GM19324 (cell line): ENCODE data around the gene COG5.

Experiments
- ATAC-seq: cut with Tn5 transposase; IDR thresholded peaks from one replicate; pipeline ENCODE4 v1.9.1; 2021; ENCODE audit warnings: mild to moderate bottlenecking, moderate library complexity; ENCODE audit not compliant: unreplicated experiment, low FRiP score

The COG5 gene

GRCh38 chr7:107404740-107405537 is 158.8 kb downstream of the COG5 start:
- no peak for ATAC-seq

GRCh38 chr7:107398161-107398560 is 165.6 kb downstream of the COG5 start:
- no peak for ATAC-seq

DNA sequence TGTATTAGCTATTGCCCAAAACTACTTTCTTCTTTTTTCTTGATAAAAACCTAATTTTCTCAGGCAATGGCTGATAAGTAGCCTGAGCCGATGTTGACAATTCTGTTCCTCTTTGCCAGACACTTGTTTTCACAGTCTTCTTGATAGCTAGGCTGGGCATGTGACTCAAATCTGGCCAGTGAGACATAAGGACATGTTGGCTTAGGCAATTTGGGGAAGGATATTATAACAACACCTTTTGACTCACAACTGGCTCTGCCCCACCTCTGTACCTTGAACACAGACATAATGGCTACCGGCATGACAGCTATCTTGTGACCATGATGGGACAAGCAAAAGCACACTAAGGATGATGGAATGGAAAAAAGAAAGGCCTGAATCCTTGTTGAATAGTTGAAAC is 166.7 kb downstream of the COG5 start:
- ATAC-seq: no peak

GRCh38 chr7:107396081-107396480 is 167.6 kb downstream of the COG5 start:
- ATAC-seq: no peak

DNA sequence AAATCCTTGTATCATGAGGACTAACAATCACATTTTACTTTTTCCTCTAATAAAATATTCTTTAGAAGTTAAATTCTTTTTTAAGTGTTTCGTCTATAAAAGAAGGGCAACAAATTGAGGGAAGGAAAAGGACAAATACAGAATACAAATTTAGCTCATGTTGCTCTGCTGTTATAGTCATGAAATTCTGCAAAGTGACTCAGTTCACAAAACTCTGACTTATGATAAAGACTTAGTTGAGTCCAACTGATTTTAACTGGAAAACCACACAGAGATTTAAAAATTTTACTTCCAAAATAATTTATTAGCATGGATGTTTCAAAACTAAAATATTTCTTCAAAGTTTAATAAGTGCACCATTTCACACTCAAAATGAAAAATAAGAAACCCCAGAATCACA is 168.9 kb downstream of the COG5 start:
- no peak for ATAC-seq

DNA sequence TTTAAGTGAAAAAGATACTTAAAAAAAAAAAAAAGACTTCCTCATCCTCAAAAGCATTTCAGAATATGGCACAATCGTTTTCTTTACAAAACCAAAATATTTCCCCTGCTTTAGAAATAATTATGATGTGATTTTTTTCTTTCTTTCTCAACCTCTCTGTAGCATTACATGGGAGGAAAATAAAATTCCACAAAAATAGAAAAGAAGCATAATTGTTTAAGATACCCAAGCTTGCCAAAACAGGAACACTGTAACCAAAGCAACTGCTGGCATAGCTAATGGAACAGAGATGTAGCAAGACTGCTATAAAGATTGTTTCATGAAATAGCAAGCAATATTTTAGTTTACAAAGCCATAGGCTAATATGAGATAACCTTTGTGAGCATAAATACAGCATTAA is 169.4 kb downstream of the COG5 start:
- ATAC-seq: no peak

DNA sequence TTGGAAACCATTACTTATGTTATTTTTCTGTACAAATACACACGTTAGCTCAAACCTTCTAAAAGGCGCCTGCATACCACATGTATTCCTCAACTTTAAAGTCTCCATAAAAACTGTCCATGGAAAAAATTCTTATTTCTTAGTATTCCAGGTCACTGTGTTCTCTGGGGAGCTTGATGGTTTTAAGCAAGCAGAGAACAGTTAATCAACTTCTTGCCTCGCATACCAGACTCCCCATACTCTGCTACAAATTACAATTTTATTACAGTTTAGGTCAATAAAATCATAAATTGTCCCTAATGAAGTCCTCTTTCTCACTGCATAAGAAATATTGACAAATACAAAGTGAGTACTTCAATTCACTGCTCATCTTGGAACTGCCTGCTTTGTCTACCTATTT is 170.9 kb downstream of the COG5 start:
- no peak for ATAC-seq

GRCh38 chr7:107390916-107391315 is 172.8 kb downstream of the COG5 start:
- no peak for ATAC-seq

- ATAC-seq: no peak
Measured at GRCh38 chr7:107388604-107389003, 175.1 kb downstream of the COG5 start.

DNA sequence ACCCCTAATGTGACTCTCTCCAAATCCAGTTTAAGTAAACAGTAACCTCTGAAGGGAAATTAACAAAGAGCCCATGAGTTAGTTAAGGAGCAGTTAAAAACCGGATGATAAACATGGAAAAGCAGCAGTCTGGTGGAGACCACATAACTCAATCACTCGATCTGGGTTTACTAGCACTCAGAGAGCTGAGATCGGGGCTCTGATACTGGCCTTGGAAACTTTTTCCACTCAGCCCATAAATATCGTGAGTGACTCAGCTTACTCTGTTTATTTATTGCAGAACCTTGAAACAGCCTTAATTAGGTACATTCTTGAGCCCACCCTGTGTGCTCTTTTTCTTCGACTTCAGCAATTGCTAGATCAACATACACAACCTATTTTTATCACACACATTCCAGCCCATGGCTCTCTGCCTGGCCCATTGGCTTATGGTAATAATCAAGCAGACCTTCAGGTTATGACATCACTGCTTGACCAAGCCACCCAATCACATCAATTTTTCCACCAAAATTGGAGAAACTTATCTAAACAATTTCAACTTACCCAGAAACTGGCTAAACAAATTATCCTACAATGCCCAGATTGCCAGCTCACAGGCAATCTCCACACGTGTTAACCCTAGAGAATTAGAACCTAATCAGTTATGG is 176.0 kb downstream of the COG5 start:
- ATAC-seq: no peak

DNA sequence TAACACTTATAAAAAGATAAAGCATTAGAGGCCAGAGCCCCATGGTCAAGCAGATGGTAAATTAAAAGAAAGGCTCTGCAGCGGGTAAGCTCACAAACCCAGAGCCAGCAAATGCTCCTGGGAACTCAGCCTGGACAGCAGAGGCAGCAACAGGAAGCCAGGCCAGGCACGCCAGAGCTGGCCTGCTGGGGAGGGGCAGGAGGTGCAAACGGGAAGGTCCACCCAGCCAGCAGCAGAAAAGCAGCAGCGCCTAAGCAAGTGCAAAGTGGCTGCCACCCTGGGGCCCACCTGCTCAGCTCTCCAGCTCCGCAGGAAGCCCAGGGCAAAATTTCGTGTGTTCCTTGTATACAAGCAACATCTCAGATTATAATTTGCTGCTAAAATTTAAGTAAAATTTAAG is 176.6 kb downstream of the COG5 start:
- no peak for ATAC-seq

GRCh38 chr7:107386548-107387102 is 177.1 kb downstream of the COG5 start:
- no peak for ATAC-seq

DNA sequence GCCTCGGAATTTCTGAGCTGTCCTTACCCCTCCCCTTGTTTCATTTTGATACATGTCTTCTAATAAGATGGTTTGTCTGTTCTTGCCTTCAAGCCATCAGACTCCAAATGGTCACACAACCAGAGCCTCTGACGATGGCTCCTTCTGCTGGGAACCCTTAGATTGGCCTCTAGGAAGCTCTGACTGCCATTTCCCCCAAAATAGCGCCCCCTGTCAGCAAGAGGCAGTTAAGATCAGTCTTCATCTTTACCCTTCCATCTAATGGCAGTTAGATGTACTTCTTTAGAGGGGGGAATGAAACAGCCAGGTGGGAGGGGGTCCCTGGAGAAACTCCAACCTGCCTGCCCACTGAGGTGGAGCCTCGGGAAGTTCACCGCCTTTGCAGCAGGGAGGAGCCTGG is 179.7 kb downstream of the COG5 start:
- no peak for ATAC-seq

DNA sequence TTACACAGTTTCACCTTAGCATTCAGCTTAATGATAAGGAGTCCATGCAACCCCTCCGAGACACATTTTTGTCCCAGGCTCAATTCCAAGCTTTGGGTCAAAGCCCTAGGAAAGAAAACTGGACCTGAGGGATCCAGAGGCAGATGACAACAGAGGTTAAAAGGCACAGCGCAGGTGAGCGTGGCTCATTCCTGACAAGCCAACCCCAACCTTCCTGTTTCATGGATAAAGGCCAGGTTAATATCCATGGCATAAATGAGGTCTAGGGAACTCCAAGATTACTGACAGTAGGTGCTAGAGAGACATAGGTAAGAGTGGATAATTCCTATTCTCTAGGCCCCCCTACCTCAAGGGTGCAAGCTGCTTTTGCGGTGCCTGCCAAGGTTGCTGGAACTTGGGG is 180.5 kb downstream of the COG5 start:
- no peak for ATAC-seq

- ATAC-seq: no peak
Measured at GRCh38 chr7:107381453-107381852, 182.3 kb downstream of the COG5 start.

GRCh38 chr7:107373354-107373753 is 190.4 kb downstream of the COG5 start:
- ATAC-seq: no peak

DNA sequence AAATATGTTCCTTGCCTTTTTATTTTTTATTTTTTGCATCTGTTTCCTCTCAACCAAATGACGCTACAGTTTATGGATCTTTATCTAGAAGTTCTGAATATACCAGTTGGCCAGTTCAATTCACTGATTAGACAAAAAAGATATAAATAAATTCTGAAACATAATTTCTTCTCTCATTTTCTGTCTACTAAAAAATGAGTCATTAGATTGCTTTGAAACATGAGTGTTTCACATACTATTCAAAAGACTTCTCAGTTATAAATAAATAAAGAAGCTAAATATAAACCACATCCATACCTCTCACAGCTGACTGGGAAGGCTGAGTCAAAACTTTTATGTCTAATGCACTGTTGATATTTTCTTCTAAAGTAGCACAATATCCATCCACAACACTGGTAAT is 191.4 kb downstream of the COG5 start:
- ATAC-seq: no peak

DNA sequence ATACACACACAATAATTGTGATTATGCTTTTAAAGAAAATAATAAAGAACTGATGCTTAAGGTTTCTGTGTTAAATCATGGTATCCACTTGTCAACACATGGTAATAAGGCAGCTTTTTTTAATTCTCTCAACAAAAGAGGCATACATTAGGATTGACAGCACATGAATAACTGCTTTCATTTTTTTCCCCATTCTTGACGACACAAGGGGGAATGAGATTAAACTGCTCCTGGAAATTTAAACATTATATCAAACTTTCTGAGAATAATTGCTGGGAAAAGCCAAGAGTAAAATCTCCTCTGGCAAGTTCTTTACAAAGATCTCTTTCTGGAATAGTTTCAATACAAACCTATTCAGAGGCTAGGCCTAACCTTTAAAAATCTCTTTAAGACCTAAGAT is 192.9 kb downstream of the COG5 start:
- ATAC-seq: no peak

DNA sequence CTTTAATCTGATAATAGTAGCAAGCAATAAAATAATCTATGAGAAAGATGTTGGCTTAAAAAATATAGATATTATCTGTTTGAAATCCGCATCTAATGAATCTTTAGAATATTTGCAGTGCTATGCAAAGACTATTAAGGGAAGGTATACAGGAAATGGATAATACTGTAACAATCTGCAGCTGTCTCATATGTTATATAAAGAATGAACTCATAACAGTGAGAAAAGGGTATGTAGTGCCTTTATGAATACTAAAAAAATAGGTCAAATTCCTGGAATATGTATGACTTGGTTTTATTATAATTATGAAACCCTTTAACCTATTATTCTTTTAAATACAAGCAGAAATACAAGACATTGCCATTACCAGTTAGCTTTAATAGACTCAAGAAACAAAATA is 198.9 kb downstream of the COG5 start:
- no peak for ATAC-seq

GRCh38 chr7:107359520-107360316 is 204.0 kb downstream of the COG5 start:
- no peak for ATAC-seq

DNA sequence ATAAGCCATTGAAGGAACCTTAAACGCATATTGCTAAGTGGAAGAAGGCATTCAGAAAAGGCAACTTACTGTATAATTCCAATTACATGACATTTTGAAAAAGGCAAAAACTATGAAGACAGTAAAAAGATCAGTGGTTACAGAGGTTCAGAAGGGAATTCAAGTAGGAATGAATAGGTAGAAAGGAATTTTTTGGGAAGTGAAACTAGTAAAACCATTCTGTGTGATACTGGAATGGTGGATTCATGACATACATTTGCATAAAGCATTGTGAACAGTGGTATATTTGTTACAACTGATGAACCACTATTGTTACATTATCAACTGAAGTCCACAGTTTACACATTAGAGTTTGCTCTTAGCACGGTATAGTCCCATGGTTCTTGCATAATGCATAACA is 208.1 kb downstream of the COG5 start:
- ATAC-seq: no peak
